ENCODE results near the gene RNF115. TPM values are rescaled to one million over a fixed set of nuclear protein-coding genes. Genes with fewer than 3 reads are reported as not detected.

RNF115 gene
- total and polyA plus RNA-seq, 2 donors (not counting 1 experiment from before 2014, with no cell fraction given), result 4.6 to 19.8 TPM

- intact Hi-C loops (cut with micrococcal nuclease), result no loop called here
- POLR2A ChIA-PET, result no interaction called here
Observed at GRCh38 chr1:145696630-145696960, 127.3 kb downstream of the RNF115 start.

More at GRCh38 chr1:145696630-145696960, 127.3 kb downstream of the RNF115 start:
- CTCF ChIA-PET, result no interaction called here
- H3K4me3 Mint-ChIP-seq, result no peak overlapping the region
- Histone ChIP-seq H3K36me3 (replicated peaks in 1 of 2; ENCODE audit: control extremely low read depth in 1 of 2, control insufficient read depth in 1 of 2, extremely low read depth in 1 of 2, insufficient read depth in 2 of 2, low read length in 1 of 2) (no peaks in the 10 kb centered on the region), H3K79me2 (ENCODE audit: control insufficient read depth, insufficient read depth, low read length) (no peaks in the 10 kb centered on the region), H3K4me1 (ENCODE audit: control insufficient read depth in 2 of 2, insufficient read depth in 2 of 2, low read length in 2 of 2) (no peaks in the 10 kb centered on the region), H3K27me3 (replicated peaks in 1 of 4; ENCODE audit: control extremely low read depth in 1 of 4, control insufficient read depth in 3 of 4, insufficient read depth in 4 of 4, low read length in 3 of 4) (no peaks in the 10 kb centered on the region), H3K9me3 (ENCODE audit: control extremely low read depth in 1 of 3, control insufficient read depth in 2 of 3, insufficient read depth in 1 of 3, low read length in 2 of 3) (no peaks in the 10 kb centered on the region), H4K20me1 (ENCODE audit: control insufficient read depth, insufficient read depth, low read length, poor library complexity, severe bottlenecking) (no peaks in the 10 kb centered on the region), H3K27ac (ENCODE audit: low read length in 2 of 2) (no peak overlapping the region), H3K9ac (ENCODE audit: low read length) (no peak overlapping the region), H3K4me2 (replicated peaks; ENCODE audit: low read depth, low read length, poor library complexity, severe bottlenecking) (no peak overlapping the region), H3K4me3 (ENCODE audit: control extremely low read depth in 1 of 5, extremely low read depth in 1 of 5, insufficient read depth in 1 of 5, low read depth in 2 of 5, low read length in 4 of 5) (no peak overlapping the region), H2AFZ (ENCODE audit: insufficient read depth, low read depth, low read length, poor library complexity, severe bottlenecking) (no peak overlapping the region)
- WGBS (ENCODE audit: insufficient coverage), result 100% methylated on average over 1 of the region's 3 CpGs
- H3K27me3 Mint-ChIP-seq, result peaks cover 3% of the 10 kb centered on the region
- ATAC-seq (ENCODE audit: low read depth), result no peak
- TF ChIP-seq EZH2 (IDR thresholded peaks at IDR 0.05; ENCODE audit: borderline replicate concordance, insufficient read depth, low read depth, low read length, poor library complexity, severe bottlenecking) (no peak), CTCF (IDR thresholded peaks at IDR 0.05) (no peak)
- H3K9me3 Mint-ChIP-seq (ENCODE audit: insufficient read depth), result no peaks in the 10 kb centered on the region
- no peak for DNase-seq
- peaks cover 2% of the 10 kb centered on the region for H3K4me1 Mint-ChIP-seq
- no peak overlapping the region for H3K27ac Mint-ChIP-seq
